PC-3 (cell line): ENCODE measurements around the gene MPST. TPM values are rescaled to one million over a fixed set of nuclear protein-coding genes. Genes with fewer than 3 reads are reported as not detected.
A peak's percentile ranks its signal among the peaks of the same experiment; 100 is the strongest.

Source experiments
- ATAC-seq: fragments of 200-7000 bp; cut with Tn5 transposase; 2 replicates; pipeline ENCODE4 v1.9.1; 2020; ENCODE audit warnings: mild to moderate bottlenecking, moderate library complexity
- BruUV-seq: library from RNA; stranded (reverse); fragments of 400-500 nt; replicated peaks from 2 replicates; lab custom pipeline; 2021; lab: Mats Ljungman, UMichigan
- CTCF ChIA-PET: fragments of 300-600 bp; sonication (Branson Sonifier 250); formaldehyde crosslinking; loops from one replicate; lab custom pipeline; 2022; ENCODE audit warnings: antibody characterized with exemption; lab: Charles Lee
- POLR2A ChIA-PET: fragments of 300-600 bp; sonication (Branson Sonifier 250); formaldehyde crosslinking; loops from one replicate; lab custom pipeline; 2022; ENCODE audit warnings: antibody characterized with exemption; ENCODE audit not compliant: unreplicated experiment; lab: Charles Lee
- DNase-seq: peaks from one replicate; pipeline ENCODE4 v3.0.0-alpha.2; 2015
- H2AFZ ChIP-seq: fragments of 300-600 bp; sonication (generic); 2 replicates; pipeline ENCODE4 v1.6.0; 2016; ENCODE audit warnings: antibody characterized with exemption, low read length
- H3F3A ChIP-seq: fragments of 300-600 bp; sonication (generic); one replicate; pipeline ENCODE4 v1.6.0; 2017; ENCODE audit warnings: antibody characterized with exemption, low read length, control low read depth, mild to moderate bottlenecking; ENCODE audit not compliant: unreplicated experiment
- H3K27ac ChIP-seq: fragments of 300-600 bp; sonication (generic); 2 replicates; pipeline ENCODE4 v1.5.1; 2016; ENCODE audit warnings: mild to moderate bottlenecking, low read length
- H3K27me3 ChIP-seq: fragments of 300-600 bp; sonication (generic); 2 replicates; pipeline ENCODE4 v1.6.1; 2016; ENCODE audit warnings: low read length, mixed read lengths
- H3K36me3 ChIP-seq: fragments of 300-600 bp; sonication (generic); 2 replicates; pipeline ENCODE4 v1.6.1; 2016; ENCODE audit warnings: low read depth, mixed run types, low read length, mixed read lengths
- H3K4me1 ChIP-seq: fragments of 300-600 bp; sonication (generic); 2 replicates; pipeline ENCODE4 v1.5.1; 2016; ENCODE audit warnings: low read length; ENCODE audit not compliant: insufficient read depth
- H3K4me2 ChIP-seq: fragments of 300-600 bp; sonication (generic); 2 replicates; pipeline ENCODE4 v1.6.0; 2016; ENCODE audit warnings: low read length
- H3K4me3 ChIP-seq: fragments of 300-600 bp; sonication (generic); 2 replicates; pipeline ENCODE4 v1.5.1; 2016; ENCODE audit warnings: mild to moderate bottlenecking, low read length, mixed read lengths
- H3K79me2 ChIP-seq: fragments of 300-600 bp; sonication (generic); 2 replicates; pipeline ENCODE4 v1.6.1; 2017; ENCODE audit warnings: low read length, mixed read lengths
- H3K9ac ChIP-seq: fragments of 300-600 bp; sonication (generic); 2 replicates; pipeline ENCODE4 v1.6.0; 2016; ENCODE audit warnings: mild to moderate bottlenecking, low read length
- H3K9me2 ChIP-seq: fragments of 300-600 bp; sonication (generic); replicated peaks from 2 replicates; pipeline ENCODE4 v1.6.1; 2016; ENCODE audit warnings: mixed run types, low read length, mixed read lengths
- H3K9me3 ChIP-seq: fragments of 300-600 bp; sonication (generic); 2 replicates; pipeline ENCODE4 v1.6.1; 2016; ENCODE audit warnings: low read length, mixed read lengths
- H4K20me1 ChIP-seq: fragments of 300-600 bp; sonication (generic); 2 replicates; pipeline ENCODE4 v1.6.1; 2016; ENCODE audit warnings: low read length, mixed read lengths
- EZH2 ChIP-seq: fragments of 300-600 bp; sonication (generic); IDR thresholded peaks from one replicate; pipeline ENCODE4 v1.6.1; 2017; ENCODE audit warnings: antibody characterized with exemption, mild to moderate bottlenecking, low read length; ENCODE audit not compliant: unreplicated experiment
- EZH2phosphoT487 ChIP-seq: fragments of 300-600 bp; sonication (generic); IDR thresholded peaks from 2 replicates; pipeline ENCODE4 v1.6.1; 2018; ENCODE audit warnings: mild to moderate bottlenecking, antibody characterized with exemption, low read length, borderline replicate concordance
- intact Hi-C: fragments of 100-400 bp; cut with micrococcal nuclease; formaldehyde crosslinking; loops from 2 replicates; pipeline ENCODE4 v1.9.0; 2023
- total RNA-seq: library from RNA; depleted of rRNA; stranded (reverse); fragments of >200 nt; gene quantifications from 2 replicates; pipeline ENCODE4 v1.2.3, GENCODE V29; 2014
- TF ChIP-seq, protein P1 (sequence below): fragments of 300-600 bp; sonication (generic); conservative IDR thresholded peaks from 2 replicates; pipeline ENCODE4 v1.5.1; 2017; ENCODE audit warnings: antibody characterized with exemption, low read depth, mild to moderate bottlenecking, low read length

Gene MPST
- total RNA-seq, 1 experiment from 2014 or later: 97.0 TPM

GRCh38 chr22:36981247-36981775, 38.2 kb upstream of the MPST start:
- CTCF ChIA-PET: interaction anchor here (0.6 kb wide), 1 partner anchor 1695 kb away, joined by 4 read pairs; no protein-coding TSS in a partner anchor
- Histone ChIP-seq H3K27ac (no peak overlapping the region), H3K36me3 (no peaks in the 10 kb centered on the region; the same call in 1 of the 2 replicates), H3K9me3 (no peaks in the 10 kb centered on the region), H2AFZ (no peak overlapping the region), H3K4me2 (no peak overlapping the region), H3F3A (no peaks in the 10 kb centered on the region), H3K9ac (no peak overlapping the region), H4K20me1 (no peaks in the 10 kb centered on the region), H3K4me3 (no peak overlapping the region), H3K9me2 (no peaks in the 10 kb centered on the region), H3K79me2 (no peaks in the 10 kb centered on the region), H3K4me1 (no peaks in the 10 kb centered on the region), H3K27me3 (no peaks in the 10 kb centered on the region)
- ATAC-seq (no peak), DNase-seq (no peak)
- BruUV-seq: no TSS peak
- TF ChIP-seq EZH2: no peak
- TF ChIP-seq, protein P1, sequence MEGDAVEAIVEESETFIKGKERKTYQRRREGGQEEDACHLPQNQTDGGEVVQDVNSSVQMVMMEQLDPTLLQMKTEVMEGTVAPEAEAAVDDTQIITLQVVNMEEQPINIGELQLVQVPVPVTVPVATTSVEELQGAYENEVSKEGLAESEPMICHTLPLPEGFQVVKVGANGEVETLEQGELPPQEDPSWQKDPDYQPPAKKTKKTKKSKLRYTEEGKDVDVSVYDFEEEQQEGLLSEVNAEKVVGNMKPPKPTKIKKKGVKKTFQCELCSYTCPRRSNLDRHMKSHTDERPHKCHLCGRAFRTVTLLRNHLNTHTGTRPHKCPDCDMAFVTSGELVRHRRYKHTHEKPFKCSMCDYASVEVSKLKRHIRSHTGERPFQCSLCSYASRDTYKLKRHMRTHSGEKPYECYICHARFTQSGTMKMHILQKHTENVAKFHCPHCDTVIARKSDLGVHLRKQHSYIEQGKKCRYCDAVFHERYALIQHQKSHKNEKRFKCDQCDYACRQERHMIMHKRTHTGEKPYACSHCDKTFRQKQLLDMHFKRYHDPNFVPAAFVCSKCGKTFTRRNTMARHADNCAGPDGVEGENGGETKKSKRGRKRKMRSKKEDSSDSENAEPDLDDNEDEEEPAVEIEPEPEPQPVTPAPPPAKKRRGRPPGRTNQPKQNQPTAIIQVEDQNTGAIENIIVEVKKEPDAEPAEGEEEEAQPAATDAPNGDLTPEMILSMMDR: no peak
- POLR2A ChIA-PET: no interaction called here
- intact Hi-C loops: no loop called here

DNA sequence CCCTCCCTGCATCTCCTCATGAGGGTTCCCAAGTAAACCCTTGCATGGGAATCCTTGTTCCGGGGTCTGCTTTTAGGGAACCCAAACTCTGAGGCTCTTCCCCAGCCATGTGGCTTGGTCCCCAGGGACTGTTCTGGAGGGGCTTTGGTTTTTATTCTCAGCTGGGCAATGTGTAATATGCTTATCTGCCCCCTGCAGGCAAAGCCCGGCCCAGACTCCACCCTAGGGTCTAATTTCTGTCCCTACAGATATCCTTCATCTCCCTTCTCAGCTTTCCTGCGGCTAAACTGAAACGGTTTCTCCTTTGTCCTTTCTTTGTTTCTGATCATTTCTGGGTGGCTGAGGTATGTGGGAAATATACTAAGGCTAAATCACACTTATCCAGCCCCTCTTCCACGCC, 37.4 kb upstream of the MPST start:
- Histone ChIP-seq H3K4me2 (no peak overlapping the region), H3K9me2 (no peaks in the 10 kb centered on the region), H3K4me1 (no peaks in the 10 kb centered on the region), H4K20me1 (no peaks in the 10 kb centered on the region), H3K36me3 (no peaks in the 10 kb centered on the region; the same call in 1 of the 2 replicates), H3F3A (no peaks in the 10 kb centered on the region), H3K27me3 (no peaks in the 10 kb centered on the region), H3K9me3 (no peaks in the 10 kb centered on the region), H3K27ac (no peak overlapping the region), H3K9ac (no peak overlapping the region), H3K4me3 (no peak overlapping the region), H2AFZ (no peak overlapping the region), H3K79me2 (no peaks in the 10 kb centered on the region)
- POLR2A ChIA-PET: no interaction called here
- CTCF ChIA-PET: interaction anchor here (0.6 kb wide), 1 partner anchor 581 kb away, joined by 3 read pairs; no protein-coding TSS in a partner anchor
- no TSS peak for BruUV-seq
- TF ChIP-seq EZH2phosphoT487: no peak
- TF ChIP-seq, protein P1: peak; percentile 38
- DNase-seq: no peak
- intact Hi-C loops: no loop called here
- no peak for ATAC-seq

DNA sequence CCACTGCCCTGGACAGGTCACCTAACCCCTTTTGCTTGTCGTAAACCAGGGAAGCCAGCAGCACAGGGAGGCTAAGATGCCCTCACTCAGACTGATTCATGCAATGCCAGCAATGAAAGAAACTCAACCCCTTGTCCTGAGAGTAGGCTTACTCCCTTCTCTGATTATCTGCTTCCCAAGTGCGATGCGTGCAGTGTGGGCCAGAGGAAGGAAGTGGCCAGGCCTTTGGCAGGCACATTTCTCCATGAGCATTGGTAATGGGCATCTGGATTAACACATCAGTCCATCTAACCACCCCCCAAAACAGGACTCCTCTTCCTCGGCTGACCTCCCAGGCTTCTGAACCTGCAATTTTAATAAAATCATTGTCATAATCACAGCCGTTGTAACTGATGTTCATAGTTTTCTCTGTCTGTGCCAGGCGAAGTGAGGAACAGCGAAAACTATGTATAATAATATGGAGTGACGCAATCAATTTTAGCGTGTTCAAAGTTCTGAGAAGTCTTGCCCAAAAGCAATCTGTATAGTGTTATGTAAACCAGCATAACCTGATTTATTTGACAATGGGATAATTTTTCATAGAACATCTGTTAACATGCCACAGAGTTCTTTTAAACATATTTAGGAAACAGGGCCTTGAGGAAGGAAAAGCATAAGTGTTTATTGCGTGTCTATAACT, 34.2 kb upstream of the MPST start:
- BruUV-seq: no TSS peak
- intact Hi-C loops: no loop called here

More for the DNA sequence above, 34.2 kb upstream of the MPST start:
- Histone ChIP-seq H3K4me1 (no peaks in the 10 kb centered on the region), H3K27ac (no peak overlapping the region), H3F3A (no peaks in the 10 kb centered on the region), H3K4me2 (no peak overlapping the region), H3K9ac (no peak overlapping the region), H4K20me1 (no peaks in the 10 kb centered on the region), H3K79me2 (no peaks in the 10 kb centered on the region), H3K36me3 (no peaks in the 10 kb centered on the region; the same call in 1 of the 2 replicates), H3K27me3 (peaks cover 6% of the 10 kb centered on the region; the same call in 1 of the 2 replicates), H3K9me3 (no peaks in the 10 kb centered on the region), H2AFZ (no peak overlapping the region), H3K9me2 (no peaks in the 10 kb centered on the region), H3K4me3 (no peak overlapping the region)
- DNase-seq (no peak), ATAC-seq (no peak)
- ChIA-PET POLR2A (no interaction called here), CTCF (no interaction called here)
- TF ChIP-seq, protein P1: no peak
- TF ChIP-seq EZH2: no peak
- TF ChIP-seq EZH2phosphoT487: no peak
